ENCODE measurements around the gene SEC24B.

SEC24B gene

DNA sequence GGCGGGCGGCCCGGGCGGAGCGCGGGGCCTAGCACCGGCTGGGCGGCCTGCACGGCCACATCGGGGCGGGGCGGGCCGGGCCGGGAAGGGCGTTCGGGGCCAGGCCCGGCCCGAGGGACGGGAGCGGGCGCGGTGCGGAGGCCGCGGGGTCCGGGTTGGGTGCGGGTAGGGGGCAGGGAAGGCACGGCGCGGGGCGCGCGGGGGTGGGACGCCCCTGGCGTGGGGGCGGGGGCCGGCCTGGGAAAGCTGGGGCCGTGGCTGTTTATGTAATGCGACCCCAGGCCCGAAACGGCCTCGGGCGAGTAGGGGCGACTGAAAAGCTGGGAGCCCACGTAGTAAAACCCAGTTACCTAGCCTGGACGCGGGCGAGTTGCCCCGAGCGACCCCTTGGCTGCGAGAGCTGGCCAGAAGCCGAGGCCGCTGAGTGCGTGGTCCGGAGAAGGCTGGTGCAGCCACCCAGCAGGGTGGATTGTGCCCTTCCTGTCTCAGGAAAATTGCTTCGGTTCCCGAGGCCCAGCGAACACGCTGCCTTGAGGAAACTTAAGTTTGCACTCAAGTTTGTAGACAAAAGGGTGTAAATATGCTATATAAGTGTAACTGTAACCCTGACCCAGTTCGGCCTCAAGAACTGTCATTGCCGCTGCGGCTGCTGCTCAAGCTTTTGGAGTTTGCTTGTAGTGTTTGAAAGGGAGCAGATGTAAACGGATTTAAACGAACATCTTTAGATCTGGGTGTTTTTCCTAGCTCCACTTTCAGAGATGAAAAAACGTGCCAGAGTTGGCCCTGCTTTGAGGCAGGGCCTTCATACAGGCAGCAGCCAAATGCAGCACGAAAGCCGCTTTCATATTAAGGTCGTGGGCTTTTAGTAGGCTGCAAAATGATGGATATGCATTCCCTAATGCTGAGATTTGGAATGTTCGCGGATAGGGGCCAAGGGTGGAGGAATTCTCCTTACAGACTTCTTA lies 674 bp downstream of the SEC24B start:
- peak overlapping the region; percentile 70 for H3K4me2 ChIP-seq (ENCODE audit: low read length)
- no peaks in the 10 kb centered on the region for H3K36me3 ChIP-seq (ENCODE audit: control insufficient read depth, insufficient read depth, low read length)
- H2AK5ac ChIP-seq (ENCODE audit: low read length): no peak overlapping the region
- H3K27me3 ChIP-seq (ENCODE audit: insufficient read depth, low read length, poor library complexity): no peaks in the 10 kb centered on the region
- peak; percentile 52 for DNase-seq
- H3K4me1 ChIP-seq (ENCODE audit: control insufficient read depth, low read depth, low read length): peaks cover 12% of the 10 kb centered on the region
- H2BK5ac ChIP-seq (ENCODE audit: low read length): no peak overlapping the region
- no peak overlapping the region for H3K23ac ChIP-seq (ENCODE audit: low read length)
- H3K27ac ChIP-seq (ENCODE audit: low read depth, low read length): peak overlapping the region; percentile 85
- no CpG with 5 or more reads among the region's 70 CpGs for WGBS (ENCODE audit: extremely low coverage, insufficient coverage, low lambda C conversion rate)
- peaks cover 43% of the 10 kb centered on the region for H3K79me2 ChIP-seq (ENCODE audit: control insufficient read depth, insufficient read depth, low read length)
- peak overlapping the region; percentile 71 for H3K9ac ChIP-seq (ENCODE audit: low read length)
- H2BK15ac ChIP-seq (replicated peaks; ENCODE audit: low read depth): no peak overlapping the region
- H3K4me3 ChIP-seq (ENCODE audit: low read length): peak overlapping the region; percentile 42
- peak overlapping the region; percentile 90 for H3K4ac ChIP-seq (ENCODE audit: low read depth, low read length)
- H4K5ac ChIP-seq (ENCODE audit: low read length): no peak overlapping the region
- H4K8ac ChIP-seq (ENCODE audit: low read depth, low read length): peak overlapping the region; percentile 60
- H2BK120ac ChIP-seq (ENCODE audit: low read depth, low read length): peak overlapping the region; percentile 18
- H3K18ac ChIP-seq (ENCODE audit: low read length): peak overlapping the region; percentile 99
- peak overlapping the region; percentile 97 for H3K56ac ChIP-seq (ENCODE audit: low read length)
- H3K79me1 ChIP-seq (ENCODE audit: low read length): peaks cover 7% of the 10 kb centered on the region

DNA sequence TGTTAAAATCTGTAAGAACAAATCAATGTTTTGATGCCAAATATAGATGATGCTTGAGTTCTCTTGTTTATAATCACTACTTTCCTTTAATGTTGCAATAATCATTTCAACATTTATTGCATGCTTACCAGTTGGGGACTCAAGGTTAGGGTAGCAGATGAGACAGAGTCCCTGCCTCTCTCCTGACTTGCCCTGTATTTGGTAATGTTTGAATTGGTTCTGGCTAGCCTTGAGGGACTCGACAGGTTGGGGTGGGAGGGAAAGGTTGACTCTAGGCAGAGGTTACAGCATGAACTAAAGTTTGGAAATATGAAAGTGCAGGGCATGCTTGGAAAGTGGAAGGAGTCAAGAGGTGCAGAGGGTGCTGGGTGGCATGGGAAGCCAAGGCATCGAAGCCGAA lies 2.0 kb downstream of the SEC24B start:
- no peak overlapping the region for H3K4me3 ChIP-seq (ENCODE audit: low read length)
- peaks cover 7% of the 10 kb centered on the region for H3K79me1 ChIP-seq (ENCODE audit: low read length)
- H4K8ac ChIP-seq (ENCODE audit: low read depth, low read length): no peak overlapping the region
- H3K9ac ChIP-seq (ENCODE audit: low read length): peak overlapping the region; percentile 47
- H3K27me3 ChIP-seq (ENCODE audit: insufficient read depth, low read length, poor library complexity): no peaks in the 10 kb centered on the region
- H3K56ac ChIP-seq (ENCODE audit: low read length): peak overlapping the region; percentile 71
- peak overlapping the region; percentile 41 for H3K4me2 ChIP-seq (ENCODE audit: low read length)
- H3K23ac ChIP-seq (ENCODE audit: low read length): peak overlapping the region; percentile 90
- H3K4ac ChIP-seq (ENCODE audit: low read depth, low read length): no peak overlapping the region
- DNase-seq: no peak
- WGBS (ENCODE audit: extremely low coverage, insufficient coverage, low lambda C conversion rate): no CpG with 5 or more reads among the region's 3 CpGs
- H3K36me3 ChIP-seq (ENCODE audit: control insufficient read depth, insufficient read depth, low read length): no peaks in the 10 kb centered on the region
- peaks cover 45% of the 10 kb centered on the region for H3K79me2 ChIP-seq (ENCODE audit: control insufficient read depth, insufficient read depth, low read length)
- H4K5ac ChIP-seq (ENCODE audit: low read length): no peak overlapping the region
- no peak overlapping the region for H2AK5ac ChIP-seq (ENCODE audit: low read length)
- no peak overlapping the region for H3K27ac ChIP-seq (ENCODE audit: low read depth, low read length)
- H3K4me1 ChIP-seq (ENCODE audit: control insufficient read depth, low read depth, low read length): peaks cover 12% of the 10 kb centered on the region
- no peak overlapping the region for H2BK15ac ChIP-seq (replicated peaks; ENCODE audit: low read depth)
- H3K18ac ChIP-seq (ENCODE audit: low read length): no peak overlapping the region
- H2BK5ac ChIP-seq (ENCODE audit: low read length): peak overlapping the region; percentile 70
- no peak overlapping the region for H2BK120ac ChIP-seq (ENCODE audit: low read depth, low read length)

DNA sequence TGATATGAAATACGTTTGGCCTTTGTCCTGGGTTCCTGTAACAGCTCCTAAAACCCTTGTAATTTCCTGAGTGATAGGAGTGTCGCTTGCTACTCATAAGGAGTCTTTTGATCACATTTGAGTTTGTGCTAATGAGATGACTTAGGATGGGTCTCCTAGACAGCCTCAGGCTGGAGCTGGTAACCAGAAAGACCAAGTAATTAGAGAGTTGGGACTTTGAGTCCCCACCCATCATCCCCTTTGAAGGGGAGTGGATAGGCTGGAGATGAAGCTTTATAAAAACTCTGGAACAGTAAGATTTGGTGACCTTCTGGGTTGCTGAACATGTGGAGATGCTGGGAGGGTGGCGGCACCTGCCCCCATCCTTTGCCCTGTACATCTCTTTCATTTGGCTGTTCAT lies 2.9 kb downstream of the SEC24B start:
- H3K4me1 ChIP-seq (ENCODE audit: control insufficient read depth, low read depth, low read length): peaks cover 12% of the 10 kb centered on the region
- no peak overlapping the region for H3K9ac ChIP-seq (ENCODE audit: low read length)
- peak; percentile 22 for DNase-seq
- H3K4ac ChIP-seq (ENCODE audit: low read depth, low read length): no peak overlapping the region
- H3K23ac ChIP-seq (ENCODE audit: low read length): no peak overlapping the region
- peaks cover 10% of the 10 kb centered on the region for H3K79me1 ChIP-seq (ENCODE audit: low read length)
- no CpG with 5 or more reads among the region's 3 CpGs for WGBS (ENCODE audit: extremely low coverage, insufficient coverage, low lambda C conversion rate)
- H2BK5ac ChIP-seq (ENCODE audit: low read length): no peak overlapping the region
- H4K8ac ChIP-seq (ENCODE audit: low read depth, low read length): no peak overlapping the region
- H3K79me2 ChIP-seq (ENCODE audit: control insufficient read depth, insufficient read depth, low read length): peaks cover 52% of the 10 kb centered on the region
- H3K18ac ChIP-seq (ENCODE audit: low read length): no peak overlapping the region
- no peaks in the 10 kb centered on the region for H3K27me3 ChIP-seq (ENCODE audit: insufficient read depth, low read length, poor library complexity)
- no peak overlapping the region for H3K4me2 ChIP-seq (ENCODE audit: low read length)
- no peak overlapping the region for H3K27ac ChIP-seq (ENCODE audit: low read depth, low read length)
- peak overlapping the region; percentile 49 for H3K56ac ChIP-seq (ENCODE audit: low read length)
- no peak overlapping the region for H3K4me3 ChIP-seq (ENCODE audit: low read length)
- no peak overlapping the region for H4K5ac ChIP-seq (ENCODE audit: low read length)
- no peaks in the 10 kb centered on the region for H3K36me3 ChIP-seq (ENCODE audit: control insufficient read depth, insufficient read depth, low read length)
- no peak overlapping the region for H2BK15ac ChIP-seq (replicated peaks; ENCODE audit: low read depth)
- H2AK5ac ChIP-seq (ENCODE audit: low read length): no peak overlapping the region
- H2BK120ac ChIP-seq (ENCODE audit: low read depth, low read length): no peak overlapping the region

DNA sequence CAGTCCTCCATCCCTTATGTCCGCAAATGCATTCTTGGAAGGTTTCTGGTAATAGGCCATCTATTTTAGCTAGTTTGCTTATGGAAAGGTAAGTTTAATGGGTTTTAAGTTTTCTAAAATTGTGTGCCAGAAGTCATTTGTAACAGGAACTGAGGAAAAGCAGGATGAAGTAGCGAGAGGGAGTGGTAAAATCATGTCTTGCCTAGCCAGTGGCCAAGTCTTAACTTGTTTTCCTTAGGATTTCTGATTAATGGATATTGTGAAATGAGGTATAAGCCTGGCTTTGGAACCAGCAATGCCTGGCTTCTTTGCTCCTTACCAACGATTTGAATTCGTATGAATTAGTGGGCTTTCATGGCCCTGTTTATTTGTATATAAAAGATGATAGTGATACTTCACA lies 7.3 kb downstream of the SEC24B start:
- Histone ChIP-seq H4K8ac (ENCODE audit: low read depth, low read length) (no peak overlapping the region), H3K27me3 (ENCODE audit: insufficient read depth, low read length, poor library complexity) (no peaks in the 10 kb centered on the region), H3K56ac (ENCODE audit: low read length) (no peak overlapping the region), H4K5ac (ENCODE audit: low read length) (no peak overlapping the region), H2BK15ac (replicated peaks; ENCODE audit: low read depth) (no peak overlapping the region), H3K4me1 (ENCODE audit: control insufficient read depth, low read depth, low read length) (peaks cover 6% of the 10 kb centered on the region), H2AK5ac (ENCODE audit: low read length) (no peak overlapping the region), H3K27ac (ENCODE audit: low read depth, low read length) (no peak overlapping the region), H3K23ac (ENCODE audit: low read length) (no peak overlapping the region), H2BK5ac (ENCODE audit: low read length) (no peak overlapping the region), H3K36me3 (ENCODE audit: control insufficient read depth, insufficient read depth, low read length) (peaks cover under 1% of the 10 kb centered on the region), H2BK120ac (ENCODE audit: low read depth, low read length) (no peak overlapping the region), H3K18ac (ENCODE audit: low read length) (no peak overlapping the region), H3K79me2 (ENCODE audit: control insufficient read depth, insufficient read depth, low read length) (peaks cover 60% of the 10 kb centered on the region), H3K4ac (ENCODE audit: low read depth, low read length) (no peak overlapping the region), H3K79me1 (ENCODE audit: low read length) (peaks cover 11% of the 10 kb centered on the region), H3K9ac (ENCODE audit: low read length) (no peak overlapping the region), H3K4me2 (ENCODE audit: low read length) (no peak overlapping the region), H3K4me3 (ENCODE audit: low read length) (no peak overlapping the region)
- DNase-seq: no peak
- WGBS (ENCODE audit: extremely low coverage, insufficient coverage, low lambda C conversion rate): no CpG with 5 or more reads among the region's 4 CpGs

DNA sequence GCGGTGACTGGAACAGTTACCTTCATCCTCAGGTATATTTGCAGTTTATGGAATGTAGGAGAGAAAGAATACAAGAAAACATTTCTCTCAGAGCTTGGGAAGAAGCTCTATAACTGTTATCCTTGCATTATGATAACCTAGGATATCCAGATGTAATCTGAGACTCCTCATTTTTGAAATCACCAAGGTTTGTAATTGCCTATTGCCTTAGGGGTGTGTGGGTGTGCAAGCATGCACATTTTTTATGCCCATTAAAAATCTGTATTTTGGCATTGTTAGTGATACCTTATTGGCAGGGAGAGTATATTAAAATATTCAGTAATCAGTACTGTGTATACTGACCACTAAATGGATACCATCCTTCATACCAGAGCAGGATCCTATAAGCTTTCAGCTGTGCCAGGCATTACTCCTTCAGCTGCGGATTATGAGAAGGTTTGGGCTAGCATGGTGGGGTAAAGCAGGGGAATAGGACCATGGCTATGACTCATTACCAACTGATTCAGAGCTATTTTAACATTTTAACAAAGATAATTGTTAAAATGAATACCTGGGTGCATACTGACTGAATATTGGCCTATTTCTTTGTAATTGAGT lies 8.3 kb downstream of the SEC24B start:
- no peak overlapping the region for H3K4me2 ChIP-seq (ENCODE audit: low read length)
- no peak overlapping the region for H4K8ac ChIP-seq (ENCODE audit: low read depth, low read length)
- H3K56ac ChIP-seq (ENCODE audit: low read length): no peak overlapping the region
- H3K18ac ChIP-seq (ENCODE audit: low read length): no peak overlapping the region
- no peak overlapping the region for H3K4ac ChIP-seq (ENCODE audit: low read depth, low read length)
- no peak overlapping the region for H2BK15ac ChIP-seq (replicated peaks; ENCODE audit: low read depth)
- no peak overlapping the region for H3K9ac ChIP-seq (ENCODE audit: low read length)
- H4K5ac ChIP-seq (ENCODE audit: low read length): no peak overlapping the region
- no peak overlapping the region for H3K23ac ChIP-seq (ENCODE audit: low read length)
- H3K4me3 ChIP-seq (ENCODE audit: low read length): no peak overlapping the region
- peaks cover under 1% of the 10 kb centered on the region for H3K4me1 ChIP-seq (ENCODE audit: control insufficient read depth, low read depth, low read length)
- H2BK120ac ChIP-seq (ENCODE audit: low read depth, low read length): no peak overlapping the region
- H3K79me2 ChIP-seq (ENCODE audit: control insufficient read depth, insufficient read depth, low read length): peaks cover 55% of the 10 kb centered on the region
- no CpG with 5 or more reads among the region's 2 CpGs for WGBS (ENCODE audit: extremely low coverage, insufficient coverage, low lambda C conversion rate)
- peaks cover 2% of the 10 kb centered on the region for H3K36me3 ChIP-seq (ENCODE audit: control insufficient read depth, insufficient read depth, low read length)
- H3K27ac ChIP-seq (ENCODE audit: low read depth, low read length): no peak overlapping the region
- H3K27me3 ChIP-seq (ENCODE audit: insufficient read depth, low read length, poor library complexity): no peaks in the 10 kb centered on the region
- no peak overlapping the region for H2BK5ac ChIP-seq (ENCODE audit: low read length)
- H2AK5ac ChIP-seq (ENCODE audit: low read length): no peak overlapping the region
- peaks cover 12% of the 10 kb centered on the region for H3K79me1 ChIP-seq (ENCODE audit: low read length)
- DNase-seq: no peak

Measured in mesendoderm (in vitro differentiated cells).